Mucosa of descending colon (tissue), 3 donors: ENCODE data around the gene ATP5PD. TPM values are rescaled to one million over a fixed set of nuclear protein-coding genes. Genes with fewer than 3 reads are reported as not detected.
"Not testable (repeated sequence)": the region's sequence is repeated elsewhere in the genome, so short reads cannot be mapped to it uniquely, and the experiment has no call there.

Experiments used
- ATAC-seq: fragments of 200-7000 bp; cut with Tn5 transposase; one replicate; pipeline ENCODE4 v1.9.1; 2020; ENCODE audit warnings: mild to moderate bottlenecking, moderate library complexity
- DNase-seq, 3 donors: peaks; one replicate each; pipeline ENCODE4 v3.0.0-alpha.2; 2020
- H3K36me3 ChIP-seq: fragments of 200-600 bp; one replicate; pipeline ENCODE4 v1.8.0; 2021; ENCODE audit warnings: low read depth, mild to moderate bottlenecking
- H3K4me1 ChIP-seq: fragments of 200-600 bp; one replicate; pipeline ENCODE4 v1.8.0; 2021; ENCODE audit warnings: low read depth, mild to moderate bottlenecking
- H3K4me3 ChIP-seq: fragments of 200-600 bp; one replicate; pipeline ENCODE4 v1.8.0; 2021; ENCODE audit warnings: mild to moderate bottlenecking
- H3K9me3 ChIP-seq: fragments of 200-600 bp; one replicate; pipeline ENCODE4 v1.8.0; 2021; ENCODE audit warnings: mild to moderate bottlenecking
- intact Hi-C, 2 donors: fragments of 100-400 bp; cut with DNase I in 1 of 2; cut with micrococcal nuclease in 1 of 2; formaldehyde crosslinking; loops; one replicate each; pipeline versions ENCODE4 v1.11.0 to v1.11.1; 2022; cut with DNase I, micrococcal nuclease
- total RNA-seq, 3 donors: library from RNA; stranded (reverse); fragmentation: NEBNext Ultra II Directional in 2 of 3; extraction: Animal tissue kit (Norgen Biotek cat#: 25700) in 2 of 3; gene quantifications; one replicate each; pipeline versions ENCODE4 v1.2.1 to v1.2.4, GENCODE V29; 2021 to 2023
- TF ChIP-seq, protein P1 (sequence below): fragments of 200-600 bp; IDR thresholded peaks from one replicate; pipeline ENCODE4 v1.8.0; 2022; ENCODE audit warnings: antibody characterized with exemption, mild to moderate bottlenecking
- donor health status: DM: no; HTN: no; CAD: no; lungs with moderate emphysema.
- donor health status: DM: no; HTN: no; CAD: no.
- donor health status: DM: no; HTN: yes; CAD: no.

The ATP5PD gene
- total RNA-seq, 3 donors from 2014 or later = 292 to 362 (median 338) TPM

DNA sequence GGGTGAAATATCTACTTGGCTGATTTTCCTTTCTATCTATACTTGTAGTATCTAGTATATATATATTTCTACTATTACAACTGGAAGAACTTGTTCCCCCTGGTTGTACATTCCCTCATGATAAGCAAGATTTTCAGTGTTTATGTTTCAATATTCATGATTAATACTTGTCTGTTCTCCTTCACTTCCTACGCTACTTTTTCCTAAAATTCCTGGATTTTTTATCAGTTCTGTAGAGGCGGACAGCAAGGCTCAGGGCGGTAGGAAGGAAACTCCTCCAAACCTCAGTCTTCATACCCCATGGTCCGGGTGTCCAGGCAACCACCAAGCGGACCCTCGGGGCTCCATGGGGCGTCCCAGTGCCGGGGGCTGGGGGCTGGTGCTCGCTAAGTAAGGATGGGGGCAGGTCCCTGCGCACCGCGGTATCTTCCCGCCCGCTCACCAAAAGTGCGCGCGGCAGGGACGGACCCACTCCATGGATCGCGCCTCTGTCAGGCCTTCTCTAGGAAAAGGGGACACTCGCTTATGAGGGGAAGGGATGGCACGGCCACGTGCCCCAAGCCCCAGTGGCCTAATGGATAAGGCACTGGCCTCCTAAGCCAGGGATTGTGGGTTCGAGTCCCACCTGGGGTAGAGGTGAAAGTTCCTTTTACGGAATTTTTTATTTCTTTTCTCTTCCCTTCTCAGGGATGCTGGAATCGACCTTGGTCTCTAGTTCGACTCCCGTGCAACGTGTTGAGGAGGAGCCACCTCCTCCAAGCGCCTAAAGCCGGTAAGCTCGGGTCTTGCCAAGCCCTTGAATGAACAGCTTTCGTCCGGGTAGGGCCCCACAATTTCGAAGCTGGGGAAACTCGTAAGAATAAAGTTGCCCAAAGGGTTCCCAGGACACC is 13.2 kb downstream of the ATP5PD start:
- TF ChIP-seq, protein P1, sequence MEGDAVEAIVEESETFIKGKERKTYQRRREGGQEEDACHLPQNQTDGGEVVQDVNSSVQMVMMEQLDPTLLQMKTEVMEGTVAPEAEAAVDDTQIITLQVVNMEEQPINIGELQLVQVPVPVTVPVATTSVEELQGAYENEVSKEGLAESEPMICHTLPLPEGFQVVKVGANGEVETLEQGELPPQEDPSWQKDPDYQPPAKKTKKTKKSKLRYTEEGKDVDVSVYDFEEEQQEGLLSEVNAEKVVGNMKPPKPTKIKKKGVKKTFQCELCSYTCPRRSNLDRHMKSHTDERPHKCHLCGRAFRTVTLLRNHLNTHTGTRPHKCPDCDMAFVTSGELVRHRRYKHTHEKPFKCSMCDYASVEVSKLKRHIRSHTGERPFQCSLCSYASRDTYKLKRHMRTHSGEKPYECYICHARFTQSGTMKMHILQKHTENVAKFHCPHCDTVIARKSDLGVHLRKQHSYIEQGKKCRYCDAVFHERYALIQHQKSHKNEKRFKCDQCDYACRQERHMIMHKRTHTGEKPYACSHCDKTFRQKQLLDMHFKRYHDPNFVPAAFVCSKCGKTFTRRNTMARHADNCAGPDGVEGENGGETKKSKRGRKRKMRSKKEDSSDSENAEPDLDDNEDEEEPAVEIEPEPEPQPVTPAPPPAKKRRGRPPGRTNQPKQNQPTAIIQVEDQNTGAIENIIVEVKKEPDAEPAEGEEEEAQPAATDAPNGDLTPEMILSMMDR = no peak
- peak; percentile 52 for ATAC-seq
- intact Hi-C loops = no loop called here

DNA sequence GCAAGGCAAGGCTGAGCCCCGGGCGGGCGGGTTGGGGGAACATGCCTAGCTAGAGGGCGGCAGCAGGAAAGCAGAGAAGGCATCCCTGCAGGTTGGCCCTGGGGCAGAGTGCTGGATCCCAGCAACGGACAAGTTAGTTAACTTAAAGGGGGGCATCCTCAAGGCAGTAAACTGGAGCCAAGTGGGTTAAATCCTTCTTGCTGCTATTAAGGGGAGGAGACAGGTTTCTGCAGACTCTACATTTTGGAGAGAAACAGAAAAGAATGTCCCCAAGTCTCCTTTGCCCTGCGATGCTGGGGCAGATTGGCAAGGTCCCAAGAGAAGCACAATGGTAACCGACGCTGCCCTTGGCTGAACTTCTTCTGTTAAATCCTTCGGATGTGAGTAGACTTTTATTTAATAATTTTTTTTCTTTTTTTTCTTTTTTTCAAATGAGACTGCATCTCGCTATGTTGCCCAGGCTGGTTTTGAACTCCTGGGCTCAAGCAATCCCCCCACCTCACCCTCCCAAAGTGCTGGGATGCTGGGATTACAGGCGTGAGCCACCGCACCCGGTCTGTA is 14.0 kb downstream of the ATP5PD start:
- DNase-seq (peak in 1 of 3 donors; percentile 37), ATAC-seq (no peak)
- Histone ChIP-seq H3K9me3 (no peaks in the 10 kb centered on the region), H3K36me3 (no peaks in the 10 kb centered on the region), H3K4me3 (no peak overlapping the region), H3K4me1 (peaks cover 31% of the 10 kb centered on the region)
- intact Hi-C loops = no loop called here
- TF ChIP-seq, protein P1 = no peak

More for the DNA sequence above, 13.2 kb downstream of the ATP5PD start:
- Histone ChIP-seq H3K36me3 (no peaks in the 10 kb centered on the region), H3K4me1 (peaks cover 31% of the 10 kb centered on the region), H3K4me3 (no peak overlapping the region), H3K9me3 (no peaks in the 10 kb centered on the region)
- peak; percentile 90 to 94 (median 94) for DNase-seq

DNA sequence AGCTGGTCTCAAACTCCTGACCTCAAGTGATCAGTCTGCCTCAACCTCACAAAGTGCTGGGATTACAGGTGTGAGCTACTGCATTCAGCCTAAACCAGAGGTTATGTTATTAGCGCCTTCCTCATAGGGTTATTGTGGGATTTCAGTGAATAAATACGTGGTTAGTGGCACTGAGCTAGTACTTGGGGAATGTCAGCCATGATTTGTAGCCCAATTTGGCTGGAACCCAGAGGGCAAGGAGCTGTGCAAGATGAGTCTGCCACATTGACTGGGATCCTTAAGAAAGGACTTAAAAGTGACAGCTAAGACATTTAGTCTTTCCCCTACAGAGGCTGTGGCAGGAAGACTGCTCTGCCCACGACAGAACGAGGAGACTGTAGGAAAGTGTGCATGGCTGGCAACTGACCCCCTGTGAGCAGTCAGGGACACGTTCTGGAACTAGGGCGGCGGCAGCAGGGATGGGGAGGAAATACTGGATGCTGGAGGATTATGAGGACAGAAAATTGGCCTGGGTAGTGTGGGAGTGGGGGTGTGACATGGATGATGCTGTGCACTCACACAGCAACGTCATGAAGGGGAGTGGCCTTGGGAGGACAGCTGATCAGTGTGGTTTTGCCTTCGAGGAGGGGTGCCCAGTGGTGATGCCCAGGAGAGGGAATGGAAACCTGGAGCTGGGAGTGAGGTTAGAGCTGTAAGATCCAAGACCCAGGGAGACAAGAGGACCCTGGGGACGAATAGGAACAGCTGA is 14.6 kb downstream of the ATP5PD start:
- TF ChIP-seq, protein P1 = no peak
- intact Hi-C loops = no loop called here

DNA sequence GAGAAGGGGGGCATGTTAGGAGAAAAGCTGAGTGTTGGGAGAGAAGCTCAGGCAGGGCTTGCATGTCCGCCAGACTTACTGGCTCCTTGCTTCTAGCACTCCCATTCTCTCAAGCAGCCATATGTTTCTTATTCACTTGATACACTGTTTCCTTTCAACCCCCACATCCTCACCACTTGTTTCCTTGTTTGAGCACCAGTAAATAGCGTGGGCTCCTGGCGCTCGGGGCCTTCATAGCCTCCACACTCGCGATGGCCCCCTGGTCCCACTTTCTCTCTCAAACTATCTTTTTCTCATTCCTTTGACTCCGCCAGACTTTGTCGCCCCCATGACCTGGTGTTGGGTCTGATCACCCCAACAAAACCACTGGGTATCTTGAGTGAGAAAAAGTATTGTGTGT is 16.6 kb downstream of the ATP5PD start:
- Histone ChIP-seq H3K4me3 (no peak overlapping the region), H3K36me3 (no peaks in the 10 kb centered on the region), H3K4me1 (peaks cover 12% of the 10 kb centered on the region), H3K9me3 (no peaks in the 10 kb centered on the region)
- TF ChIP-seq, protein P1 = no peak
- no peak for DNase-seq
- no peak for ATAC-seq
- intact Hi-C loops = no loop called here

More for the DNA sequence above, 14.6 kb downstream of the ATP5PD start:
- Histone ChIP-seq H3K36me3 (no peaks in the 10 kb centered on the region), H3K4me1 (peaks cover 31% of the 10 kb centered on the region), H3K4me3 (no peak overlapping the region), H3K9me3 (no peaks in the 10 kb centered on the region)
- ATAC-seq (peak; percentile 21), DNase-seq (peak; percentile 58 to 75 (median 69))

DNA sequence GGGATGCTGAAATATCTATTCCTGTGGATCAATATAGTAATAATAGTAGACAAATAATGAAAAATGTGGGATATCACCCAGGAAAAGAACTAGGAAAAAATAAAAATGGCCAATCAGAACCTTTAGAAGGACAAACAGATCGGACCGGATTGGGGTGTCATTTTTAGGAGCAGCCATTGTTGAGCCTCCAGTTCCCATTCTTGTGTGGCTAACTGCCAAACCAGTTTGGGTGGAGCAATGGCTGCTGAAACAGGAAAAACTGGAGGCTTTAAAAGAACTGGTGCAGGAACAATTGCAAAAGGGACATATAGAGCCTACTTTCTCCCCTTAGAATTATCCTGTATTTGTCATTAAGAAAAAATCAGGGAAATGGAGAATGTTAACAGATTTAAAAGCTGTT is 20.1 kb downstream of the ATP5PD start:
- intact Hi-C loops, H3K4me1 ChIP-seq, H3K9me3 ChIP-seq, H3K36me3 ChIP-seq, H3K4me3 ChIP-seq, ATAC-seq: not testable (repeated sequence)
- DNase-seq = peak in 1 of 3 donors; percentile 33

DNA sequence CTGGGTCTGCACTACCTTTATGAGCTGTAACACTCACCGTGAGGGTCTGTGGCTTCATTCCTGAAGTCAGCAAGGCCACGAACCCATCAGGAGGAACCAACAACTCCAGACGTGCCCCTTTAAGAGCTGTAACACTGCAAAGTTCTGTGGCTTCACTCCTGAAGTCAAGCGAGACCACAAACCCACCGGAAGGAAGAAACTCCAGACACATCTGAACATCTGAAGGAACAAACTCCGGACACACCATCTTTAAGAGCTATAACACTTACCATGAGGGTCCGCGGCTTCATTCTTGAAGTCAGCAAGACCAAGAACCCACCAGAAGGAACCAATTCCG is 21.4 kb downstream of the ATP5PD start:
- intact Hi-C loops, ATAC-seq, H3K4me1 ChIP-seq, H3K9me3 ChIP-seq, DNase-seq, H3K4me3 ChIP-seq, H3K36me3 ChIP-seq: not testable (repeated sequence)
